SJCRH30 (cell line): ENCODE measurements around the gene ALDH8A1. TPM values are rescaled to one million over a fixed set of nuclear protein-coding genes. Genes with fewer than 3 reads are reported as not detected.

Experiments
- DNase-seq, 2 experiments: peaks; one replicate each; pipeline ENCODE4 v3.0.0-alpha.2; 2015 to 2020
- H3K27ac ChIP-seq: fragments of 250-450 bp; sonication (Bioruptor Pico); 2 replicates; pipeline ENCODE4 v1.5.1; 2020; ENCODE audit warnings: mild to moderate bottlenecking, moderate library complexity
- H3K27me3 ChIP-seq: fragments of 250-450 bp; sonication (Bioruptor Pico); 2 replicates; pipeline ENCODE4 v1.5.1; 2020; ENCODE audit warnings: mild to moderate bottlenecking, moderate library complexity
- H3K36me3 ChIP-seq: fragments of 250-450 bp; sonication (Bioruptor Pico); 2 replicates; pipeline ENCODE4 v1.5.1; 2020; ENCODE audit warnings: mild to moderate bottlenecking, moderate library complexity
- H3K4me1 ChIP-seq: fragments of 250-450 bp; sonication (Bioruptor Pico); 2 replicates; pipeline ENCODE4 v1.5.1; 2020; ENCODE audit warnings: mild to moderate bottlenecking, moderate library complexity
- H3K4me3 ChIP-seq: fragments of 250-450 bp; sonication (Bioruptor Pico); 2 replicates; pipeline ENCODE4 v1.5.1; 2020; ENCODE audit warnings: mild to moderate bottlenecking, moderate library complexity
- H3K9me3 ChIP-seq: fragments of 250-450 bp; sonication (Bioruptor Pico); replicated peaks from 2 replicates; pipeline ENCODE4 v1.5.1; 2020; ENCODE audit warnings: mild to moderate bottlenecking, moderate library complexity
- total RNA-seq: library from RNA; depleted of rRNA; stranded (reverse); fragments of >200 nt; shearing (Covaris generic); gene quantifications from 2 replicates; pipeline ENCODE4 v1.2.3, GENCODE V29; 2014; rRNA removed

Gene ALDH8A1, protein sequence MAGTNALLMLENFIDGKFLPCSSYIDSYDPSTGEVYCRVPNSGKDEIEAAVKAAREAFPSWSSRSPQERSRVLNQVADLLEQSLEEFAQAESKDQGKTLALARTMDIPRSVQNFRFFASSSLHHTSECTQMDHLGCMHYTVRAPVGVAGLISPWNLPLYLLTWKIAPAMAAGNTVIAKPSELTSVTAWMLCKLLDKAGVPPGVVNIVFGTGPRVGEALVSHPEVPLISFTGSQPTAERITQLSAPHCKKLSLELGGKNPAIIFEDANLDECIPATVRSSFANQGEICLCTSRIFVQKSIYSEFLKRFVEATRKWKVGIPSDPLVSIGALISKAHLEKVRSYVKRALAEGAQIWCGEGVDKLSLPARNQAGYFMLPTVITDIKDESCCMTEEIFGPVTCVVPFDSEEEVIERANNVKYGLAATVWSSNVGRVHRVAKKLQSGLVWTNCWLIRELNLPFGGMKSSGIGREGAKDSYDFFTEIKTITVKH
- total RNA-seq, result 0.08 TPM in 1 of 2 replicates, not detected in the other

DNA sequence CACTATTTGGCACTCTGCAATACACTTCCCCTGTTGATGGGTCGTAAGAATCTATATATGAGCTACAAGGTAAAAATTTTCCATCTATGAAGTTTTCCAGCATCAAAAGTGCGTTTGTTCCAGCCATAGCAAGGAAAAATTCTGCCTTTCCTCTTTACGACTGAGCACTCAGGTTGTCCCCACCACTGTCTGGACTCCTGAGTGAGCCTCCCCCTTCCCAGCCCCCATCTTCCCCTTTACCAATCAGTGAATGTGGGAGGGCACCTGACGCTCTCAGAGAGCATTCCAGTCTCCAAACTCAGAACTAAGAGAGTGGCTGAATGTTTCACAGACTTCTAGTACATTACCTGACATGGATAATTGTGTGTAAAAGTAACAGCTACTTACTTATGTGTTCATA lies at the start of gene ALDH8A1:
ALDH8A1 (minus strand) TSS at position 175 of the 400 bp plus-strand sequence; CDS start at position 127, 48 bp downstream.
- DNase-seq, result no peak
- H3K27me3 ChIP-seq, result no peaks in the 10 kb centered on the region
- no peaks in the 10 kb centered on the region for H3K36me3 ChIP-seq

DNA sequence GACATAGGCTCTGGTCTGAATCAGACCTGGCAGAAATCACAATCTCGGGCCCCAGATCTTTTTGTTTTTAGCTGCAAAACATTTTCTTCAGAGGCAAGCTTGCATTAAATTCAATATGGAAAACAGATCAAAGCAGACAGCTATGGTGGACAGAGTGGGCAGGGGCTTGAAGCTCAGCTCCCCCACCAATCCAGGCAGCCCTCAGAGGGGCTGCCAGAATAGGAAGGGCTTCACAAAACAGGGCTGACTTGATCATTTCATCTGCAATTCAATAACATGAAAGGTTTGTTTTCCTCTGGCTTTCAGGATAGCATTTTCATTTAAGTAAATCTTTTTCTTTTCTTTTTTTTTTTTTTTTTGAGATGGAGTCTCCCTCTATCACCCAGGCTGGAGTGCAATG lies 49.2 kb upstream of the ALDH8A1 start:
- no peak overlapping the region for H3K4me3 ChIP-seq
- no peak overlapping the region for H3K27ac ChIP-seq
- H3K4me1 ChIP-seq, result no peaks in the 10 kb centered on the region
- DNase-seq, result no peak
- H3K27me3 ChIP-seq, result no peaks in the 10 kb centered on the region
- H3K9me3 ChIP-seq, result no peaks in the 10 kb centered on the region
- peaks cover 31% of the 10 kb centered on the region for H3K36me3 ChIP-seq

More for the DNA sequence above, at the start of gene ALDH8A1:
- no peak within 1 kb of the TSS for H3K27ac ChIP-seq
- no peak within 1 kb of the TSS for H3K4me3 ChIP-seq
- H3K4me1 ChIP-seq, result peaks cover 8% of the 10 kb centered on the region
- no peaks in the 10 kb centered on the region for H3K9me3 ChIP-seq

GRCh38 chr6:134997133-134997995 lies 47.5 kb upstream of the ALDH8A1 start:
- Histone ChIP-seq H3K4me1 (no peaks in the 10 kb centered on the region), H3K36me3 (peaks cover 40% of the 10 kb centered on the region), H3K9me3 (no peaks in the 10 kb centered on the region), H3K27ac (no peak overlapping the region), H3K4me3 (no peak overlapping the region), H3K27me3 (no peaks in the 10 kb centered on the region)
- DNase-seq, result no peak

DNA sequence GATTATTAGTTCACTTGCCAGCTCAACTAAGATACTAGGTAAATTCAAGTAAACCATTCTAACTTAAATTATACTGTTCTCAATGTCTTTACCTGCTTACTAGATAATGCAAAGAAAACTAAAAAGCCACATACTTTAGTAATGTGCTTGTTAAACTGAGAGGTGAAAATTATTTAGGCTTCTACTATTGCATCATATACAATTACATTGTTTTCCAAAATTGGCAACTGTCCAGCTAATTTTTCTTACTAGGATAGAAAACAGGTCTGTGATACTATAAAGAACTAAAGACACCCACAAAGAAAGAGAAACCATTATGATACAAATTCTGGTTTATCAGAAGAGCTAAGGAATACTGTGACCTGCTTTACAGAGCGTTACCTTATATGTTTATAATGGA lies 45.6 kb upstream of the ALDH8A1 start:
- no peak for DNase-seq
- Histone ChIP-seq H3K36me3 (peaks cover 40% of the 10 kb centered on the region), H3K27me3 (no peaks in the 10 kb centered on the region), H3K4me1 (no peaks in the 10 kb centered on the region), H3K4me3 (no peak overlapping the region), H3K9me3 (no peaks in the 10 kb centered on the region), H3K27ac (no peak overlapping the region)

DNA sequence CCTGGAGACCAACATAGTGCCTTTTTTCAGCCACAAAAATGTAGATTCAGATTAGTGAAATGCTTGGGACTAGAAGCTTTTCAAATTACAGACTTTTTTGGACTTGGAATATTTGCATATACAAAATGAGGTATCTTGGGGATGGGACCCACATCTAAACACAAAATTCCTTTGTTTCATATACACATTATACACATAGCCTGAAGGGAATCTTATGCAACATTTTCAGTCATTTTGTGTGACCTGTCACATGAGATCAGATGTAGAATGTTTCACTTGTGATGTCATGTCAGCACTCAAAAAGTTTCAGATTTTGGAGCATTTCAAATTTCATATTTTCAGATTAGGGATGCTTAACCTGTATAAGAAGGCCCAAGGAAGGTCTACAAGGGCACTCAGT lies 44.5 kb upstream of the ALDH8A1 start:
- Histone ChIP-seq H3K36me3 (peaks cover 43% of the 10 kb centered on the region), H3K4me3 (no peak overlapping the region), H3K27me3 (no peaks in the 10 kb centered on the region), H3K27ac (no peak overlapping the region), H3K4me1 (no peaks in the 10 kb centered on the region), H3K9me3 (no peaks in the 10 kb centered on the region)
- DNase-seq, result no peak

GRCh38 chr6:134992155-134992554 lies 42.3 kb upstream of the ALDH8A1 start:
- H3K9me3 ChIP-seq, result no peaks in the 10 kb centered on the region
- DNase-seq, result no peak
- no peak overlapping the region for H3K4me3 ChIP-seq
- no peak overlapping the region for H3K27ac ChIP-seq
- peaks cover 43% of the 10 kb centered on the region for H3K36me3 ChIP-seq
- no peaks in the 10 kb centered on the region for H3K4me1 ChIP-seq
- no peaks in the 10 kb centered on the region for H3K27me3 ChIP-seq

DNA sequence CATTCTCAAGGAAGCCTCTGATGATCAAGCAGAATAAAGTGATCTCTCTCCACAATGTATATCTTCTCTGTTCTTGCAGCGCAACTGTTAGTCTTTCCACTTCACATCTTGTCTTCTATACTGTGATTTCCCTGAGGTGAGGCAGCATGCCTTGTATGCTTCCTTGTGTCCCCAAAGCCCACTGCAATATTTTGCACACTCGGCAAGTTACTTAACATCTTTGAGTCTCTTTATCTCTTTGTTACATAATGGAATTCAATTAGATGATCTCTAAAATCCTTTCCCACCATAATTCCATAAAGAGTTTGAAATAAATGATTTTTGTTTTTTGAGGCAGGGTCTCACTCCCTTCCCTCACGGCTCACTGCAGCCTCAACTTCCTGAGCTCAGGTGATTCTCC lies 40.4 kb upstream of the ALDH8A1 start:
- no peak overlapping the region for H3K4me3 ChIP-seq
- H3K36me3 ChIP-seq, result peaks cover 32% of the 10 kb centered on the region
- no peak for DNase-seq
- H3K27me3 ChIP-seq, result no peaks in the 10 kb centered on the region
- H3K4me1 ChIP-seq, result no peaks in the 10 kb centered on the region
- no peak overlapping the region for H3K27ac ChIP-seq
- H3K9me3 ChIP-seq, result no peaks in the 10 kb centered on the region

- no peak for DNase-seq
- Histone ChIP-seq H3K27me3 (no peaks in the 10 kb centered on the region), H3K27ac (no peak overlapping the region), H3K4me1 (no peaks in the 10 kb centered on the region), H3K36me3 (peaks cover 27% of the 10 kb centered on the region), H3K9me3 (no peaks in the 10 kb centered on the region), H3K4me3 (no peak overlapping the region)
These were observed 34.9 kb upstream of the ALDH8A1 start for GRCh38 chr6:134984821-134985220.

GRCh38 chr6:134983823-134984222 lies 33.9 kb upstream of the ALDH8A1 start:
- no peak overlapping the region for H3K4me3 ChIP-seq
- no peaks in the 10 kb centered on the region for H3K9me3 ChIP-seq
- no peaks in the 10 kb centered on the region for H3K27me3 ChIP-seq
- peaks cover 30% of the 10 kb centered on the region for H3K36me3 ChIP-seq
- no peak overlapping the region for H3K27ac ChIP-seq
- no peak for DNase-seq
- no peaks in the 10 kb centered on the region for H3K4me1 ChIP-seq

DNA sequence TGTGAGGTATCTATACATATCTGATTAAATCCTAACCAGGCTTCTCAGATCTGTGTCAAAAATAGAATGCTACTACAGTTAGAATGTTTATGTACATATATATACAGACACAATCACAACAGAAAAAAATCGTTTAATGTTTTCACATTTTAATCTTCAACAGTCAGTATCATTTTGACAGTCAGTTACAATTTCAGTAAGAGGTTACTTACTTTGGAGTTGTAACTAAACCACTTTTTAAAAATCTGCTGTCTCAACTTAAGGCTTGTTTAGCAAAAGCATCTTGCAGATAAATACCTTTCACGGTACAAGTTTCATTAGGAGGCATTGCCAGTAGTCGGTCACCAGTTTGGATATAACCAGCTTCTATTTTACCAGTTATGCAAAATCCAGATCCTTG lies 32.3 kb upstream of the ALDH8A1 start:
- H3K4me1 ChIP-seq, result no peaks in the 10 kb centered on the region
- no peak overlapping the region for H3K27ac ChIP-seq
- no peaks in the 10 kb centered on the region for H3K9me3 ChIP-seq
- no peak overlapping the region for H3K4me3 ChIP-seq
- no peaks in the 10 kb centered on the region for H3K27me3 ChIP-seq
- no peak for DNase-seq
- H3K36me3 ChIP-seq, result peaks cover 33% of the 10 kb centered on the region

GRCh38 chr6:134980846-134981245 lies 30.9 kb upstream of the ALDH8A1 start:
- peaks cover 40% of the 10 kb centered on the region for H3K36me3 ChIP-seq
- no peak for DNase-seq

GRCh38 chr6:134979142-134979541 lies 29.2 kb upstream of the ALDH8A1 start:
- Histone ChIP-seq H3K36me3 (peaks cover 34% of the 10 kb centered on the region), H3K4me3 (no peak overlapping the region), H3K9me3 (no peaks in the 10 kb centered on the region), H3K4me1 (no peaks in the 10 kb centered on the region), H3K27me3 (no peaks in the 10 kb centered on the region), H3K27ac (no peak overlapping the region)
- DNase-seq, result no peak

More at GRCh38 chr6:134980846-134981245, 30.9 kb upstream of the ALDH8A1 start:
- Histone ChIP-seq H3K27me3 (no peaks in the 10 kb centered on the region), H3K27ac (no peak overlapping the region), H3K4me3 (no peak overlapping the region), H3K9me3 (no peaks in the 10 kb centered on the region), H3K4me1 (no peaks in the 10 kb centered on the region)

- Histone ChIP-seq H3K36me3 (peaks cover 29% of the 10 kb centered on the region), H3K9me3 (no peaks in the 10 kb centered on the region), H3K4me1 (peaks cover 11% of the 10 kb centered on the region), H3K27ac (no peak overlapping the region), H3K27me3 (no peaks in the 10 kb centered on the region), H3K4me3 (no peak overlapping the region)
- no peak for DNase-seq
These were observed 24.5 kb upstream of the ALDH8A1 start for GRCh38 chr6:134974370-134974769.

DNA sequence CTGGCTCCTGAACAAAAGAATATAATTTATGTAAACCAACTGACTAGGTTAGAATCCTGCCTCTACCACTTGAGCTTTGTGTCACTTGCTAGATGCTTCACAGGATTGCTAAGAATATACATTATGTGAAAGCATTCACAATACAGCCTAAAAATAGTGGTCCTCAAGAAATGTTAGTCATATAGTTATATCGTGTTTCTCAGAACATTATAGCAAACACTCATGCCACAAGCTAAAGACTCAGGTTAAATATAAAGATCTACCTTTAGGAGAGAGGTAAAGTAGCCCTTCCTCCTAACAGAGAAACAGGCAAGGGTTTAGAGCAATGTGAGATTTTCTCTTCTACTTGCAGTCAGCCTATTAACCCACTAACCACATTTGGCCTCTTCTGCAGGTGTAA lies 17.8 kb upstream of the ALDH8A1 start:
- Histone ChIP-seq H3K36me3 (peaks cover 38% of the 10 kb centered on the region), H3K27ac (no peak overlapping the region), H3K4me3 (no peak overlapping the region), H3K27me3 (no peaks in the 10 kb centered on the region), H3K9me3 (no peaks in the 10 kb centered on the region), H3K4me1 (peaks cover 11% of the 10 kb centered on the region)
- DNase-seq, result no peak
